Measurements from ENCODE around the gene AGBL1. TPM values are rescaled to one million over a fixed set of nuclear protein-coding genes. Genes with fewer than 3 reads are reported as not detected.
A peak's percentile ranks its signal among the peaks of the same experiment; 100 is the strongest.

AGBL1 gene
- total and polyA plus RNA-seq, 4 donors = not detected

GRCh38 chr15:86912661-86913060 is 833.0 kb downstream of the AGBL1 start:
- 91% methylated on average over 1 of the region's 1 CpG for WGBS
- TF ChIP-seq ZBTB33 (IDR thresholded peaks at IDR 0.05) (no peak), NR2F2 (IDR thresholded peaks at IDR 0.05) (no peak), JUND (IDR thresholded peaks at IDR 0.05) (no peak), FOXA2 (IDR thresholded peaks at IDR 0.05) (no peak), GABPA (IDR thresholded peaks at IDR 0.05 in 1 of 2, conservative IDR thresholded peaks at IDR 0.05 in 1 of 2) (no peak), HNF4A (conservative IDR thresholded peaks at IDR 0.05) (no peak)
- no peak overlapping the region for H3K27ac ChIP-seq (ENCODE audit: low read depth in 1 of 2, low read length in 2 of 2)
- H3K36me3 ChIP-seq (ENCODE audit: control insufficient read depth in 4 of 4, insufficient read depth in 3 of 4, low read depth in 1 of 4, low read length in 3 of 4) = no peaks in the 10 kb centered on the region
- H3K4me3 ChIP-seq (ENCODE audit: low read depth in 1 of 3, low read length in 3 of 3) = no peak overlapping the region
- no peaks in the 10 kb centered on the region for H3K9me3 ChIP-seq (ENCODE audit: control insufficient read depth in 4 of 4, low read length in 3 of 4)
- H3K9ac ChIP-seq (ENCODE audit: low read depth in 1 of 2, low read length in 2 of 2) = no peak overlapping the region
- no peaks in the 10 kb centered on the region for H3K4me1 ChIP-seq (ENCODE audit: control insufficient read depth in 4 of 4, insufficient read depth in 4 of 4, low read length in 3 of 4)
- no peak for DNase-seq (ENCODE audit: low spot score)
- peaks cover 0 to 4% (median 1%) of the 10 kb centered on the region in 4 donors for H3K27me3 ChIP-seq (ENCODE audit: control insufficient read depth in 4 of 4, insufficient read depth in 4 of 4, low read length in 3 of 4)

- Histone ChIP-seq H3K9ac (ENCODE audit: low read depth in 1 of 2, low read length in 2 of 2) (no peak overlapping the region), H3K27ac (ENCODE audit: low read depth in 1 of 2, low read length in 2 of 2) (no peak overlapping the region), H3K4me3 (ENCODE audit: low read depth in 1 of 3, low read length in 3 of 3) (no peak overlapping the region), H3K9me3 (ENCODE audit: control insufficient read depth in 4 of 4, low read length in 3 of 4) (no peaks in the 10 kb centered on the region), H3K36me3 (ENCODE audit: control insufficient read depth in 4 of 4, insufficient read depth in 3 of 4, low read depth in 1 of 4, low read length in 3 of 4) (no peaks in the 10 kb centered on the region), H3K4me1 (ENCODE audit: control insufficient read depth in 4 of 4, insufficient read depth in 4 of 4, low read length in 3 of 4) (no peaks in the 10 kb centered on the region), H3K27me3 (ENCODE audit: control insufficient read depth in 4 of 4, insufficient read depth in 4 of 4, low read length in 3 of 4) (peaks cover 0 to 4% (median 0%) of the 10 kb centered on the region in 4 donors)
- no peak for DNase-seq (ENCODE audit: low spot score)
- peak; percentile 71 to 76 for TF ChIP-seq RAD21 (IDR thresholded peaks at IDR 0.05)
- no peak for TF ChIP-seq FOXA1 (IDR thresholded peaks at IDR 0.05)
- no peak for TF ChIP-seq YY1 (IDR thresholded peaks at IDR 0.05)
- TF ChIP-seq CTCF (IDR thresholded peaks at IDR 0.05; ENCODE audit: low read depth, low read length, missing input control) = peak; percentile 40
- TF ChIP-seq NR2F2 (IDR thresholded peaks at IDR 0.05) = peak; percentile 68
- WGBS = 22% methylated on average over 12 of the region's 12 CpGs
Measured at GRCh38 chr15:86915811-86916331, 836.2 kb downstream of the AGBL1 start.

GRCh38 chr15:86916671-86917360 is 837.1 kb downstream of the AGBL1 start:
- Histone ChIP-seq H3K27me3 (ENCODE audit: control insufficient read depth in 4 of 4, insufficient read depth in 4 of 4, low read length in 3 of 4) (peaks cover 0 to 4% (median 0%) of the 10 kb centered on the region in 4 donors), H3K4me1 (ENCODE audit: control insufficient read depth in 4 of 4, insufficient read depth in 4 of 4, low read length in 3 of 4) (no peaks in the 10 kb centered on the region), H3K36me3 (ENCODE audit: control insufficient read depth in 4 of 4, insufficient read depth in 3 of 4, low read depth in 1 of 4, low read length in 3 of 4) (no peaks in the 10 kb centered on the region), H3K4me3 (ENCODE audit: low read depth in 1 of 3, low read length in 3 of 3) (no peak overlapping the region), H3K9ac (ENCODE audit: low read depth in 1 of 2, low read length in 2 of 2) (no peak overlapping the region), H3K9me3 (ENCODE audit: control insufficient read depth in 4 of 4, low read length in 3 of 4) (no peaks in the 10 kb centered on the region), H3K27ac (ENCODE audit: low read depth in 1 of 2, low read length in 2 of 2) (no peak overlapping the region)
- no peak for DNase-seq (ENCODE audit: low spot score)
- 62% methylated on average over 12 of the region's 12 CpGs for WGBS
- TF ChIP-seq HNF4A (conservative IDR thresholded peaks at IDR 0.05) (no peak), NR2F2 (IDR thresholded peaks at IDR 0.05) (no peak), EGR1 (IDR thresholded peaks at IDR 0.05; ENCODE audit: low read depth in 2 of 2) (no peak), TAF1 (conservative IDR thresholded peaks at IDR 0.05) (no peak), REST (IDR thresholded peaks at IDR 0.05) (no peak), MAX (IDR thresholded peaks at IDR 0.05) (no peak), RAD21 (IDR thresholded peaks at IDR 0.05) (no peak), JUND (IDR thresholded peaks at IDR 0.05) (no peak), CTCF (IDR thresholded peaks at IDR 0.05; ENCODE audit: low read depth, low read length, missing input control) (no peak), FOXA1 (IDR thresholded peaks at IDR 0.05) (no peak)
